GM12874 (cell line): ENCODE measurements around the gene LSM14A.

ENCODE experiments used
- TF ChIP-seq, protein P1 (sequence below): IDR thresholded peaks from 2 replicates; pipeline ENCODE4 v1.5.1; 2011; ENCODE audit warnings: low read depth, mild to moderate bottlenecking, control low read depth, low read length, moderate library complexity; ENCODE audit not compliant: insufficient read depth

LSM14A gene

DNA sequence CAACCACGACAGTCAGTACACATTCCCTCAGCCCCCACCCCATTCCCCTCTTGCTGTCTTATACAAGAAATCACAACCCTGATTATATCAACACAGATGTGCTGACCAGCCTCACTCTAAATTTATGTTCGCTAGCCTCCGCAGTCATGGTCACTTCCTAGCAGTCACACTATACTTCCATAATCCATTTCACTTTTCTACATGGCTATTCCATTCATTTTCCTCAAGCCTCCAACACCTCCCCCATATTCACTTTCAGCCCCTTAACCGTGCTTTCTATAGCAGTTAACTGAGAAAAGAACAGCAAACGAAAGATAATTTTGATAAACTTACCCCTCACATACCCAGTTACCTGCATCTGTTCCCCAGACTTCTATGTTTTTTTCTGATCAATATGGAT lies 8.4 kb downstream of the LSM14A start:
- TF ChIP-seq, protein P1, sequence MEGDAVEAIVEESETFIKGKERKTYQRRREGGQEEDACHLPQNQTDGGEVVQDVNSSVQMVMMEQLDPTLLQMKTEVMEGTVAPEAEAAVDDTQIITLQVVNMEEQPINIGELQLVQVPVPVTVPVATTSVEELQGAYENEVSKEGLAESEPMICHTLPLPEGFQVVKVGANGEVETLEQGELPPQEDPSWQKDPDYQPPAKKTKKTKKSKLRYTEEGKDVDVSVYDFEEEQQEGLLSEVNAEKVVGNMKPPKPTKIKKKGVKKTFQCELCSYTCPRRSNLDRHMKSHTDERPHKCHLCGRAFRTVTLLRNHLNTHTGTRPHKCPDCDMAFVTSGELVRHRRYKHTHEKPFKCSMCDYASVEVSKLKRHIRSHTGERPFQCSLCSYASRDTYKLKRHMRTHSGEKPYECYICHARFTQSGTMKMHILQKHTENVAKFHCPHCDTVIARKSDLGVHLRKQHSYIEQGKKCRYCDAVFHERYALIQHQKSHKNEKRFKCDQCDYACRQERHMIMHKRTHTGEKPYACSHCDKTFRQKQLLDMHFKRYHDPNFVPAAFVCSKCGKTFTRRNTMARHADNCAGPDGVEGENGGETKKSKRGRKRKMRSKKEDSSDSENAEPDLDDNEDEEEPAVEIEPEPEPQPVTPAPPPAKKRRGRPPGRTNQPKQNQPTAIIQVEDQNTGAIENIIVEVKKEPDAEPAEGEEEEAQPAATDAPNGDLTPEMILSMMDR, result no peak

DNA sequence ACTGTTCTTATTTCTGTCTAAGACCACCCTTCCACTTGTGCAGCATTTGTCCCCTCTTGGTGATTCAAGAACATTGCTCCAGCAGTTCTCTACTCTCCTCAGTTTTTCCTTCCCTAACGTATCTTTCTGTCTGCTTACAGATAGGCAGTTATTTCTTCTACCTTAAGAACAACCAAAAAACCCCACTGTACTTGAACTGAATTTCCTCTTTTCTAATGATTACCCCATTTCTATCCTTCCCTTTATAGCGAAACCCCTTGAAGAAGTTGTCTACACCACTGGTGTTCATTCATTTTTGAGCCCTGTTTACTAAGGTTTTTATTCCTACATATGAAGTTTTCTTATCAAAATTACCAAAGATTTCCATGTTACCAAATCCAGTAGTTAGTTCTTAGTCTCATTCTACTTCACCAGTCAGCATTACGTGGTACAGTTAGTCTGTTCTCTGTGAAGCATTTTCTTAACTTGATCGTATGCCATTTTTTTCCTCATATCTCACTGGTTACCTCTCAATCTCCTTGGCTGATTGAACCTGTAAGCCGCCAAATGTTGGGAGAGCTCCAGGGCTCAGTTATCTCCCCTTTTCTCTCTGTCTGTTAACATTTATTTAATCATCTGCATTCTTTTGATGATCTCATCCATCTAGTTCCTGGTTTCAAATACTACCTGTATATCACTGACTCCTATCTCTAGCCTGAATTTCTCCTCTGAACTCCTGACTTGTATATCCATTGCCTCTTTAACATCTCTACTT lies 9.0 kb downstream of the LSM14A start:
- TF ChIP-seq, protein P1, result no peak

DNA sequence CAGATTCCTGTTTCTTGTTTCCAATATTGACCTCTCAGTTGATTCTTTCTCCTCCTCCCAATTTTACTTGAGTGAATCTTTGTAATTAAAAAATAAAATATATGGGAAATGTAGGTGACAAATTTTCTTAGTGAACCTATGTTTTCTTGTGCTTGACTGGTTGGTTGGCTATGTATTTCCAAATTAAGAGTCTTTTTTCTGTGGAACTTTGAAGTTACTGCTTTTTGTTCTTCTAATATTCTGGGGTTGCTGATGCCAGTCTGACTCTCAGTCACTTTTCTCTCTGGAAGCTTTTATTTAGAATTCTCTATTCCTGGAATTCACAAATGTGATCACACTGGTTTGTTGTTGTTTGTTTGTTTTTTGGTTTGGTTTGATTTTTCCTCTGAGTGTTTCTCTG lies 9.8 kb downstream of the LSM14A start:
- TF ChIP-seq, protein P1, result no peak

DNA sequence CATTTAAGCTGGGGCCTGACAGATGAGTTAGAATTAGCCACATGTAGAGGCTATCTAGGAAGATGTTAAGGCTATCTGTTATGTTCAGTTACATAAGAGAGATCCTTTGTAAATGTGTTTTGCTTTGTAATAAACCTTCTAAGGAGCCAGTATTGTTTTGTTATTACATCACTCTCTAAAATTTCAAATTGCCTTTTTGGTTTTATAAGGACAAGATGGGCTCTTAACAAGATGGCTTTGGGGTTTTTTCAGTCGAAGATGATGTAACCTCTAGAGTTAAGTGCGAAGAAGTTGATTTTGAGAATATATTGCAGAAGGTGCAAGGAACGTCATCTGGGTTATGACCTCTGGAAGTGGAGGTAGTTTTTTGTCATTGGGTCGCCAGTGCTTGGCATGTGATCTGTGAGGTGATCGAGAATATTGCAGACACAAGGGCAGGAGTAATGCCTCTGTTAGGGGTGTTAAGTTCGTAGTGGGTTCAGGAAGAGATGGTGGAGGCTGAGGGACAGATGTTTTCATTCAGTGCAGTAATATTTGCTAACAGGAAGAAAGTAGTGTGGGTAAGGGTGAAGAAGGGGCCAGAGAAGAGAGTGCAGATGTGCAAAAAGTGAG lies 12.7 kb downstream of the LSM14A start:
- TF ChIP-seq, protein P1, result no peak

DNA sequence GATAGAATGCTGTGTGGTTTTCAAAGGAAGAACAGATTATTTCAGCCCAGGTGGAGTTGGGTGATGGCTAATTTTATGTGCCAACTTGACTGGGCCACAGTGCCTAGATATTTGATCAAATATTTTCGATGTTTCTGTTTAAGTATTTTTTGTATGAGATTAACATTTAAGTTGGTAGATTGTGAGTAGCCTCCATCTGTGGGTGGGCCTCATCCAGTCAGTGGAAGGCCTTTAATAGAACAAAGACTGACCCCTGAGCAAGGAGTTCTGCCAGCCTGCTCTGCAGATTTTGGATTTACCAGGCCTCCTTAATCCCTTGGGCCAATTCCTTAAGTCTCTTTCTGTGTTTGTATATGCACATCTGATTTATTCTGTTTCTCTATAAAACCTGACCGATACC lies 13.9 kb downstream of the LSM14A start:
- TF ChIP-seq, protein P1, result no peak

DNA sequence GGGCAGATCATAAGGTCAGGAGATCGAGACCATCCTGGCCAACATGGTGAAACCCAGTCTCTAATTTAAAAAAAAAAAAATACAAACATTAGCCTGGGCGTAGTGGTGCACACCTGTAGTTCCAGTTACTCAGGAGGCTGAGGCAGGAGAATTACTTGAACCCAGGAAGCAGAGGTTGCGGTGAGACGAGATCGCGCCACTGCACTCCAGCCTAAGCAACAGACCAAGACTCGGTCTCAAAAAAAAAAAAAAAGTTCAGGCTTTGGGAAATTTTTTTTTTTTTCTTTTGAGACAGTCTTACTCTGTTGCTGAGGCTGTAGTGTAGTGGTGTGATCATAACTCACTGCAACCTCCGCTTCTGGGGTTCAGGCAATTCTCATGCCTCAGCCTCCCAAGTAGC lies 14.7 kb downstream of the LSM14A start:
- TF ChIP-seq, protein P1, result no peak

DNA sequence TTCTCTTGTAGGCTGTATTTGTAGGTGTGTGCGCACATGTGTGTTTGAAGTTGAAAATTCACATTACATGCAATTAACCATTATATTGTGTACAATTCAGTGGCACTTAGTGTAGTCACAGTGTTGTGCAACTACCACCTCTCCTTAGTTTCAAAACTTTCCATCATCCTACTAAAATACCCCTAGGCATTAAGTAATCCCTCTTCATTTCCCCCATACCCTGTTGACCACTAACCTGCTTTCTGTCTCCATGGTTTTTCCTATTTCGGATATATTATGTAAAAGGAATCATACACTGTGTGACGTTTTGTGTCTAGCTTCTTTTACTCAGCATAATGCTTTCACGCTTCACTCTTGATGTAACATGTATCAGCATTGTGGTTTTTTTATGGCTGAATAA lies 16.1 kb downstream of the LSM14A start:
- TF ChIP-seq, protein P1, result no peak
